H1 (cell line): Measurements from ENCODE around the gene CAPG. TPM values are rescaled to one million over a fixed set of nuclear protein-coding genes. Genes with fewer than 3 reads are reported as not detected.

Source experiments
- CTCF ChIA-PET: fragments of 300-600 bp; sonication (Branson Sonifier 250); formaldehyde crosslinking; loops from one replicate; lab custom pipeline; 2021; ENCODE audit not compliant: partially characterized antibody; lab: Charles Lee
- POLR2A ChIA-PET: fragments of 300-600 bp; sonication (Branson Sonifier 250); formaldehyde crosslinking; loops from one replicate; lab custom pipeline; 2021; ENCODE audit warnings: inconsistent platforms; ENCODE audit not compliant: partially characterized antibody; lab: Charles Lee
- DNase-seq, 2 experiments: peaks; one replicate each; pipeline versions ENCODE4 v3.0.0 to v3.0.0-alpha.2; 2010 to 2022; ENCODE audit warnings: low spot score in 2 of 2, low read depth in 1 of 2, mixed read lengths in 1 of 2
- FAIRE-seq: peaks from 2 replicates; lab custom pipeline; 2011; peaks lifted over from hg19 to GRCh38; lab: Jason Lieb, UNC
- H2AFZ ChIP-seq: 2 replicates; pipeline ENCODE4 v1.8.1; 2012; ENCODE audit warnings: low read length, inconsistent platforms
- H2AK5ac ChIP-seq: 2 replicates; pipeline ENCODE4 v1.6.1; 2013; ENCODE audit warnings: low read depth, low read length
- H2BK120ac ChIP-seq: replicated peaks from 2 replicates; pipeline ENCODE3; 2013; ENCODE audit warnings: low read depth, low read length, inconsistent platforms
- H2BK12ac ChIP-seq: 2 replicates; pipeline ENCODE4 v1.6.1; 2013; ENCODE audit warnings: low read depth, low read length
- H2BK15ac ChIP-seq: 2 replicates; pipeline ENCODE4 v1.6.1; 2013; ENCODE audit warnings: low read length
- H2BK20ac ChIP-seq: 2 replicates; pipeline ENCODE4 v1.6.1; 2013; ENCODE audit warnings: low read length
- H2BK5ac ChIP-seq: 2 replicates; pipeline ENCODE4 v1.6.1; 2013; ENCODE audit warnings: low read depth, low read length
- H3K14ac ChIP-seq: 2 replicates; pipeline ENCODE4 v1.6.1; 2013; ENCODE audit warnings: inconsistent platforms; ENCODE audit not compliant: insufficient read length
- H3K18ac ChIP-seq: 2 replicates; pipeline ENCODE4 v1.6.1; 2013; ENCODE audit warnings: low read length; ENCODE audit errors: extremely low read depth
- H3K23ac ChIP-seq: 2 replicates; pipeline ENCODE4 v1.6.1; 2013; ENCODE audit warnings: inconsistent platforms; ENCODE audit not compliant: insufficient read length
- H3K23me2 ChIP-seq: 2 replicates; pipeline ENCODE4 v1.6.1; 2013; ENCODE audit warnings: low read depth, low read length
- H3K27ac ChIP-seq: 2 replicates; pipeline ENCODE4 v1.6.1; 2011; ENCODE audit warnings: low read depth, low read length, inconsistent platforms
- H3K27me3 ChIP-seq, 4 experiments: replicated peaks in 1 of 4; 1 replicate in 1 of 4; 2 replicates in 3 of 4; pipeline versions ENCODE4 v1.6.1 to v1.8.1; 2011 to 2013; ENCODE audit warnings: low read length in 3 of 4, mild to moderate bottlenecking in 3 of 4, inconsistent platforms in 2 of 4, mixed read lengths in 2 of 4, moderate library complexity in 1 of 4; ENCODE audit not compliant: control insufficient read depth in 3 of 4, insufficient read depth in 3 of 4; ENCODE audit errors: extremely low read depth in 1 of 4
- H3K36me3 ChIP-seq, 4 experiments: 2 replicates each; pipeline versions ENCODE4 v1.6.1 to v1.8.1; 2011 to 2013; ENCODE audit warnings: mild to moderate bottlenecking in 4 of 4, low read length in 3 of 4, moderate library complexity in 2 of 4, control low read depth in 1 of 4, inconsistent platforms in 1 of 4; ENCODE audit not compliant: insufficient read depth in 4 of 4, control insufficient read depth in 2 of 4
- H3K4ac ChIP-seq: replicated peaks from 2 replicates; pipeline ENCODE3; 2013; ENCODE audit warnings: low read length, low read depth, mixed read lengths, inconsistent platforms; ENCODE audit not compliant: insufficient read length
- H3K4me1 ChIP-seq, 4 experiments: replicated peaks in 1 of 4; 1 replicate in 1 of 4; 2 replicates in 3 of 4; pipeline versions ENCODE4 v1.6.1 to v1.8.1; 2011 to 2013; ENCODE audit warnings: low read length in 3 of 4, inconsistent platforms in 2 of 4, mixed read lengths in 1 of 4; ENCODE audit not compliant: insufficient read depth in 4 of 4, control insufficient read depth in 3 of 4
- H3K4me2 ChIP-seq, 2 experiments: 2 replicates each; pipeline versions ENCODE4 v1.6.1 to v1.8.1; 2011 to 2013; ENCODE audit warnings: low read depth in 2 of 2, low read length in 2 of 2, control low read depth in 1 of 2, inconsistent platforms in 1 of 2, mild to moderate bottlenecking in 1 of 2; ENCODE audit not compliant: insufficient read depth in 1 of 2
- H3K4me3 ChIP-seq, 4 experiments: fragments of 200-600, 300-600 bp in 1 of 4; sonication (generic), shearing (Covaris generic), sonication (Bioruptor Twin) in 1 of 4; 2 replicates each; pipeline versions ENCODE4 v1.5.1 to v1.8.1; 2011 to 2016; ENCODE audit warnings: low read length in 4 of 4, low read depth in 3 of 4, control low read depth in 2 of 4, inconsistent platforms in 2 of 4, mild to moderate bottlenecking in 2 of 4, mixed read lengths in 1 of 4, moderate library complexity in 1 of 4; ENCODE audit not compliant: insufficient read depth in 2 of 4; ENCODE audit errors: extremely low read depth in 1 of 4
- H3K56ac ChIP-seq: replicated peaks from 2 replicates; pipeline ENCODE3; 2013; ENCODE audit warnings: low read depth, mild to moderate bottlenecking, mixed read lengths, low read length, inconsistent platforms; ENCODE audit not compliant: insufficient read length
- H3K79me1 ChIP-seq: 2 replicates; pipeline ENCODE4 v1.6.1; 2013; ENCODE audit warnings: low read depth, low read length, control low read depth
- H3K79me2 ChIP-seq, 2 experiments: 2 replicates each; pipeline versions ENCODE4 v1.6.1 to v1.8.1; 2012 to 2013; ENCODE audit warnings: low read length in 2 of 2, mild to moderate bottlenecking in 2 of 2, inconsistent platforms in 1 of 2; ENCODE audit not compliant: insufficient read depth in 2 of 2, control insufficient read depth in 1 of 2
- H3K9ac ChIP-seq, 4 experiments: replicated peaks in 1 of 4; 1 replicate in 1 of 4; 2 replicates in 3 of 4; pipeline versions ENCODE4 v1.6.1 to v1.8.1; 2011 to 2013; ENCODE audit warnings: low read depth in 3 of 4, low read length in 3 of 4, control low read depth in 2 of 4, mild to moderate bottlenecking in 2 of 4, moderate library complexity in 2 of 4, inconsistent platforms in 1 of 4; ENCODE audit errors: extremely low read depth in 1 of 4
- H3K9me3 ChIP-seq, 2 experiments: 2 replicates each; pipeline versions ENCODE4 v1.6.1 to v1.8.1; 2012 to 2013; ENCODE audit warnings: mild to moderate bottlenecking in 2 of 2, moderate library complexity in 2 of 2, control low read depth in 1 of 2, inconsistent platforms in 1 of 2, low read depth in 1 of 2, low read length in 1 of 2, mixed read lengths in 1 of 2; ENCODE audit not compliant: insufficient read depth in 2 of 2
- H4K20me1 ChIP-seq, 2 experiments: replicated peaks in 1 of 2; 2 replicates each; pipeline versions ENCODE3 to v1.8.1; 2011 to 2013; ENCODE audit warnings: inconsistent platforms in 2 of 2, low read length in 2 of 2, mild to moderate bottlenecking in 1 of 2; ENCODE audit not compliant: insufficient read depth in 2 of 2, control insufficient read depth in 1 of 2
- H4K5ac ChIP-seq: 2 replicates; pipeline ENCODE4 v1.6.1; 2013; ENCODE audit warnings: low read length, low read depth, mixed read lengths, inconsistent platforms; ENCODE audit not compliant: insufficient read length
- H4K8ac ChIP-seq: 2 replicates; pipeline ENCODE4 v1.8.0; 2013; ENCODE audit warnings: mild to moderate bottlenecking, moderate library complexity, low read length, inconsistent platforms; ENCODE audit not compliant: insufficient read depth; ENCODE audit errors: extremely low read depth
- H4K91ac ChIP-seq: replicated peaks from 2 replicates; pipeline ENCODE3; 2013; ENCODE audit warnings: low read length, mixed read lengths, inconsistent platforms; ENCODE audit not compliant: insufficient read length
- CBX5 ChIP-seq: fragments of 300-800, 300-1000 bp; sonication (generic); IDR thresholded peaks from 2 replicates; pipeline ENCODE4 v1.7.1; 2016; ENCODE audit warnings: antibody characterized with exemption, low read length, low read depth
- CBX8 ChIP-seq: fragments of 300-800, 300-1000 bp; sonication (generic); IDR thresholded peaks from 2 replicates; pipeline ENCODE4 v1.7.1; 2016; ENCODE audit warnings: low read depth, low read length, borderline replicate concordance
- EP300 ChIP-seq, 2 experiments: IDR thresholded peaks; 1 replicate in 1 of 2; 2 replicates in 1 of 2; pipeline ENCODE4 v1.6.1; 2011 to 2012; ENCODE audit warnings: low read depth in 2 of 2, low read length in 2 of 2, mild to moderate bottlenecking in 2 of 2, borderline replicate concordance in 1 of 2, inconsistent platforms in 1 of 2, moderate library complexity in 1 of 2
- HDAC2 ChIP-seq, 2 experiments: fragments of 300-600 bp in 1 of 2; sonication (generic) in 1 of 2; IDR thresholded peaks; 2 replicates each; pipeline ENCODE4 v1.6.1; 2011 to 2012; ENCODE audit warnings: low read depth in 2 of 2, low read length in 2 of 2, mild to moderate bottlenecking in 2 of 2, moderate library complexity in 2 of 2, borderline replicate concordance in 1 of 2, inconsistent platforms in 1 of 2
- JUND ChIP-seq: IDR thresholded peaks from 2 replicates; pipeline ENCODE4 v1.6.1; 2011; ENCODE audit warnings: mild to moderate bottlenecking, improper control_type of control experiment, low read length
- KDM1A ChIP-seq: fragments of 200-600, 300-600 bp; sonication (generic); IDR thresholded peaks from 2 replicates; pipeline ENCODE4 v1.7.1; 2016; ENCODE audit warnings: mild to moderate bottlenecking, low read length, borderline replicate concordance
- MAX ChIP-seq: IDR thresholded peaks from 2 replicates; pipeline ENCODE4 v1.6.1; 2012; ENCODE audit warnings: inconsistent platforms
- POLR2AphosphoS5 ChIP-seq: IDR thresholded peaks from 2 replicates; pipeline ENCODE4 v1.6.1; 2011; ENCODE audit warnings: low read depth, low read length
- RAD21 ChIP-seq, 2 experiments: IDR thresholded peaks in 1 of 2; conservative IDR thresholded peaks in 1 of 2; 2 replicates each; pipeline ENCODE4 v1.6.1; 2011; ENCODE audit warnings: low read depth in 2 of 2, low read length in 2 of 2, improper control_type of control experiment in 1 of 2, inconsistent platforms in 1 of 2, mild to moderate bottlenecking in 1 of 2, moderate library complexity in 1 of 2
- RBBP5 ChIP-seq: IDR thresholded peaks from 2 replicates; pipeline ENCODE4 v1.7.1; 2012; ENCODE audit warnings: low read depth, mild to moderate bottlenecking, inconsistent platforms, low read length, moderate library complexity, borderline replicate concordance
- SIN3A ChIP-seq, 2 experiments: IDR thresholded peaks in 1 of 2; conservative IDR thresholded peaks in 1 of 2; 2 replicates each; pipeline ENCODE4 v1.6.1; 2011 to 2012; ENCODE audit warnings: low read length in 2 of 2, improper control_type of control experiment in 1 of 2, low read depth in 1 of 2, mild to moderate bottlenecking in 1 of 2
- SRF ChIP-seq: IDR thresholded peaks from 2 replicates; pipeline ENCODE4 v1.6.1; 2011; ENCODE audit warnings: mild to moderate bottlenecking, low read depth, low read length, moderate library complexity
- TAF1 ChIP-seq: IDR thresholded peaks from 2 replicates; pipeline ENCODE4 v1.6.1; 2011; ENCODE audit warnings: mild to moderate bottlenecking, low read depth, low read length
- WGBS, 2 experiments: shearing (Covaris generic) in 1 of 2; methylation state at CpG; one replicate each; pipeline versions ENCODE4 v1.1.6 to v1.1.7; 2013 to 2015; ENCODE audit warnings: low lambda C conversion rate in 2 of 2, mixed read lengths in 2 of 2, inconsistent platforms in 1 of 2, low coverage in 1 of 2, missing lambda C conversion rate in 1 of 2; ENCODE audit not compliant: insufficient replicate concordance in 2 of 2, insufficient coverage in 1 of 2, insufficient read length in 1 of 2; ENCODE audit errors: extremely low coverage in 1 of 2, missing lambda C conversion rate in 1 of 2; 5-methylcytosine and 5-hydroxymethylcytosine counted together
- polyA plus RNA-seq, 7 experiments: library from polyadenylated mRNA; depleted of rRNA in 3 of 7; stranded (reverse) in 5 of 7; unstranded in 2 of 7; fragments of >200 nt in 5 of 7; fragments of 200-250 nt in 2 of 7; gene quantifications; 1 replicate in 5 of 7; 2 replicates in 1 of 7; 4 replicates in 1 of 7; pipeline versions ENCODE4 v1.2.1 to v1.2.3, GENCODE V29; 2011 to 2013; ENCODE audit warnings: missing spikeins in 2 of 7, mixed read lengths in 2 of 7
- total RNA-seq: library from RNA; stranded (reverse); fragmentation: NEBNext Ultra II Directional; extraction: Animal tissue kit (Norgen Biotek cat#: 25700); gene quantifications from 2 replicates; pipeline ENCODE4 v1.2.1, GENCODE V29; 2021

CAPG gene
- total and polyA plus RNA-seq, 2 of the 8 experiments (the other 6 are each of a cell fraction or from before 2014, with no cell fraction given) = 80.5 to 89.0 TPM

- no peak overlapping the region for H2BK15ac ChIP-seq
- no peak overlapping the region for H4K5ac ChIP-seq
- H4K8ac ChIP-seq = no peak overlapping the region
- CTCF ChIA-PET = interaction anchor here (1.6 to 2.9 kb wide), 3 partner anchors 9 to 57 kb away, joined by 4 to 9 read pairs (median 8); no protein-coding TSS in a partner anchor
- H2BK12ac ChIP-seq = no peak overlapping the region
- H3K23me2 ChIP-seq = peaks cover 8% of the 10 kb centered on the region
- no peak overlapping the region for H2BK120ac ChIP-seq
- POLR2A ChIA-PET = interaction anchor here (0.6 to 1.8 kb wide), 3 partner anchors 8 to 188 kb away, joined by 4 to 9 read pairs (median 4); no protein-coding TSS in a partner anchor
- H2BK5ac ChIP-seq = no peak overlapping the region
- no peak overlapping the region for H2BK20ac ChIP-seq
- H3K36me3 ChIP-seq = peaks cover 0 to 2% (median 0%) of the 10 kb centered on the region in 4 experiments; a peak in 1 of 8 replicates
- DNase-seq (no peak), FAIRE-seq (no peak)
- no peak overlapping the region for H3K56ac ChIP-seq
- H3K27ac ChIP-seq = no peak overlapping the region
- no peak overlapping the region for H3K14ac ChIP-seq
- H3K79me1 ChIP-seq = no peaks in the 10 kb centered on the region
- no peak overlapping the region for H3K4me2 ChIP-seq
- H2AK5ac ChIP-seq = no peak overlapping the region
- H4K91ac ChIP-seq = no peak overlapping the region
- H3K9ac ChIP-seq = no peak overlapping the region
- H3K4me1 ChIP-seq = peaks cover 0 to 3% (median 1%) of the 10 kb centered on the region in 4 experiments; a peak in 2 of 7 replicates
- H3K9me3 ChIP-seq = no peaks in the 10 kb centered on the region
- no peak overlapping the region for H3K4ac ChIP-seq
- H3K23ac ChIP-seq = no peak overlapping the region
- H3K79me2 ChIP-seq = no peaks in the 10 kb centered on the region
- no peak overlapping the region for H3K4me3 ChIP-seq
- WGBS, 2 experiments = 93% methylated on average over 3 of the region's 3 CpGs; no CpG with 5 or more reads in 1 of the 2 experiments
- no peaks in the 10 kb centered on the region for H3K27me3 ChIP-seq
- no peak overlapping the region for H3K18ac ChIP-seq
- no peaks in the 10 kb centered on the region for H4K20me1 ChIP-seq
- H2AFZ ChIP-seq = no peak overlapping the region
- TF ChIP-seq HDAC2 (IDR thresholded peaks at IDR 0.05; ENCODE audit: borderline replicate concordance in 1 of 2, low read depth in 2 of 2, low read length in 2 of 2) (no peak), EP300 (IDR thresholded peaks at IDR 0.05; ENCODE audit: borderline replicate concordance in 1 of 2, low read depth in 2 of 2, low read length in 2 of 2) (no peak), SRF (no peak), TAF1 (no peak), POLR2AphosphoS5 (no peak), KDM1A (no peak), MAX (no peak), SIN3A (conservative IDR thresholded peaks at IDR 0.05 in 1 of 2, IDR thresholded peaks at IDR 0.05 in 1 of 2; ENCODE audit: low read depth in 1 of 2, low read length in 2 of 2) (no peak), RBBP5 (no peak), RAD21 (IDR thresholded peaks at IDR 0.05 in 1 of 2, conservative IDR thresholded peaks at IDR 0.05 in 1 of 2; ENCODE audit: low read depth in 2 of 2, low read length in 2 of 2) (no peak), CBX8 (no peak), CBX5 (no peak), JUND (no peak)
These were observed 52.4 kb downstream of the CAPG start for GRCh38 chr2:85357736-85358135.
